ENCODE data around the gene CDON.

GRCh38 chr11:126088999-126089398, 26.3 kb upstream of the CDON start:
- TF ChIP-seq EZH2 (IDR thresholded peaks at IDR 0.05), result no peak
- TF ChIP-seq, protein P1, sequence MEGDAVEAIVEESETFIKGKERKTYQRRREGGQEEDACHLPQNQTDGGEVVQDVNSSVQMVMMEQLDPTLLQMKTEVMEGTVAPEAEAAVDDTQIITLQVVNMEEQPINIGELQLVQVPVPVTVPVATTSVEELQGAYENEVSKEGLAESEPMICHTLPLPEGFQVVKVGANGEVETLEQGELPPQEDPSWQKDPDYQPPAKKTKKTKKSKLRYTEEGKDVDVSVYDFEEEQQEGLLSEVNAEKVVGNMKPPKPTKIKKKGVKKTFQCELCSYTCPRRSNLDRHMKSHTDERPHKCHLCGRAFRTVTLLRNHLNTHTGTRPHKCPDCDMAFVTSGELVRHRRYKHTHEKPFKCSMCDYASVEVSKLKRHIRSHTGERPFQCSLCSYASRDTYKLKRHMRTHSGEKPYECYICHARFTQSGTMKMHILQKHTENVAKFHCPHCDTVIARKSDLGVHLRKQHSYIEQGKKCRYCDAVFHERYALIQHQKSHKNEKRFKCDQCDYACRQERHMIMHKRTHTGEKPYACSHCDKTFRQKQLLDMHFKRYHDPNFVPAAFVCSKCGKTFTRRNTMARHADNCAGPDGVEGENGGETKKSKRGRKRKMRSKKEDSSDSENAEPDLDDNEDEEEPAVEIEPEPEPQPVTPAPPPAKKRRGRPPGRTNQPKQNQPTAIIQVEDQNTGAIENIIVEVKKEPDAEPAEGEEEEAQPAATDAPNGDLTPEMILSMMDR (IDR thresholded peaks at IDR 0.05), result no peak
- TF ChIP-seq EZH2phosphoT487 (IDR thresholded peaks at IDR 0.05), result no peak
